GM12878 (cell line): ENCODE measurements around the gene SIKE1. TPM values are rescaled to one million over a fixed set of nuclear protein-coding genes. Genes with fewer than 3 reads are reported as not detected.

ENCODE experiments used
- ATAC-seq: fragments of 200-7000 bp; cut with Tn5 transposase; 3 replicates; pipeline ENCODE4 v1.9.1; 2020; ENCODE audit warnings: mild to moderate bottlenecking, moderate library complexity
- BruUV-seq: library from RNA; stranded (reverse); fragments of 400-500 nt; replicated peaks from 2 replicates; lab custom pipeline; 2021; lab: Mats Ljungman, UMichigan
- CTCF ChIA-PET: fragments of 300-600 bp; sonication (Branson Sonifier 250); formaldehyde crosslinking; extraction: SDS; loops from one replicate; lab custom pipeline; 2021; ENCODE audit warnings: inconsistent platforms; lab: Yijun Ruan, JAX
- POLR2A ChIA-PET: fragments of 350-600 bp; formaldehyde crosslinking; extraction: SDS; loops from one replicate; lab custom pipeline; 2021; ENCODE audit warnings: inconsistent platforms; lab: Charles Lee
- RAD21 ChIA-PET: fragments of 300-600 bp; sonication (Branson Sonifier 250); formaldehyde crosslinking; loops from one replicate; lab custom pipeline; 2023; ENCODE audit warnings: antibody characterized with exemption; ENCODE audit not compliant: unreplicated experiment; lab: Charles Lee
- SMC1A ChIA-PET: fragments of 300-600 bp; sonication (Branson Sonifier 250); formaldehyde crosslinking; loops from one replicate; lab custom pipeline; 2023; ENCODE audit not compliant: unreplicated experiment, uncharacterized antibody; lab: Charles Lee
- DNase-seq: peaks from one replicate; pipeline ENCODE4 v3.0.0-alpha.2; 2011; ENCODE audit warnings: low read depth, low spot score
- FAIRE-seq: peaks from 3 replicates; lab custom pipeline; 2011; peaks lifted over from hg19 to GRCh38; lab: Jason Lieb, UNC
- H2AFZ ChIP-seq: 2 replicates; pipeline ENCODE4 v1.6.0; 2011; ENCODE audit warnings: low read depth, low read length, control low read depth; ENCODE audit not compliant: control insufficient read depth
- H3K27ac ChIP-seq: 2 replicates; pipeline ENCODE4 v1.5.1; 2011; ENCODE audit warnings: control low read depth; ENCODE audit not compliant: control insufficient read depth, insufficient read depth
- H3K27me3 ChIP-seq, 2 experiments: replicated peaks in 1 of 2; 2 replicates each; pipeline versions ENCODE4 v1.6.0 to v1.6.1; 2011; ENCODE audit warnings: low read length in 1 of 2; ENCODE audit not compliant: control insufficient read depth in 2 of 2, insufficient read depth in 2 of 2
- H3K36me3 ChIP-seq, 2 experiments: 2 replicates each; pipeline ENCODE4 v1.5.1; 2011; ENCODE audit warnings: low read length in 1 of 2; ENCODE audit not compliant: control insufficient read depth in 2 of 2, insufficient read depth in 2 of 2
- H3K4me1 ChIP-seq: 2 replicates; pipeline ENCODE4 v1.6.1; 2011; ENCODE audit warnings: mild to moderate bottlenecking, low read length, moderate library complexity, mixed read lengths; ENCODE audit not compliant: control insufficient read depth, insufficient read depth
- H3K4me2 ChIP-seq: 2 replicates; pipeline ENCODE4 v1.6.0; 2011; ENCODE audit warnings: control low read depth; ENCODE audit not compliant: control insufficient read depth, insufficient read depth
- H3K4me3 ChIP-seq: fragments of 200-600 bp; sonication (generic); 2 replicates; pipeline ENCODE4 v1.5.1; 2016
- H3K79me2 ChIP-seq: 2 replicates; pipeline ENCODE4 v1.6.0; 2011; ENCODE audit warnings: low read length; ENCODE audit not compliant: control insufficient read depth, insufficient read depth
- H3K9ac ChIP-seq: 2 replicates; pipeline ENCODE4 v1.8.0; 2011; ENCODE audit warnings: low read length, control low read depth, mixed read lengths; ENCODE audit not compliant: control insufficient read depth, insufficient read depth
- H3K9me3 ChIP-seq: replicated peaks from 3 replicates; pipeline ENCODE4 v1.5.1; 2011; ENCODE audit warnings: mild to moderate bottlenecking, low read length; ENCODE audit not compliant: control insufficient read depth, insufficient read depth
- H4K20me1 ChIP-seq: 2 replicates; pipeline ENCODE4 v1.6.0; 2011; ENCODE audit not compliant: control insufficient read depth, insufficient read depth
- CUX1 ChIP-seq: IDR thresholded peaks from 2 replicates; pipeline ENCODE4 v1.6.1; 2012; ENCODE audit warnings: improper control_type of control experiment, low read depth, low read length; ENCODE audit not compliant: insufficient replicate concordance
- KAT2A ChIP-seq: conservative IDR thresholded peaks from 2 replicates; pipeline ENCODE4 v1.6.1; 2011; ENCODE audit warnings: low read depth, low read length; ENCODE audit not compliant: control insufficient read depth
- POU2F2 ChIP-seq: IDR thresholded peaks from 3 replicates; pipeline ENCODE4 v1.6.1; 2011; ENCODE audit warnings: low read depth, mild to moderate bottlenecking, low read length, borderline replicate concordance
- SREBF2 ChIP-seq: IDR thresholded peaks from 2 replicates; pipeline ENCODE4 v1.6.1; 2012; ENCODE audit warnings: mild to moderate bottlenecking, low read length
- WGBS: methylation state at CpG from one replicate; pipeline ENCODE4 v1.1.6; 2016; ENCODE audit warnings: low lambda C conversion rate; ENCODE audit not compliant: insufficient replicate concordance, insufficient coverage; ENCODE audit errors: missing lambda C conversion rate; 5-methylcytosine and 5-hydroxymethylcytosine counted together
- in situ Hi-C: fragments of 300-500 bp; cut with MboI; formaldehyde crosslinking; loops from 9 replicates; pipeline ENCODE4 v1.14.3; 2018; ENCODE audit warnings: mixed read lengths
- intact Hi-C: fragments of 100-400 bp; cut with micrococcal nuclease; formaldehyde crosslinking; loops from one replicate; pipeline ENCODE4 v1.14.2; 2022; ENCODE audit not compliant: unreplicated experiment
- polyA plus RNA-seq, 11 experiments: library from polyadenylated mRNA; depleted of rRNA in 4 of 11; unstranded in 6 of 11; stranded (reverse) in 5 of 11; fragments of >200 nt; fragmentation: Nextera tagmentation in 4 of 11; fragmentation: Illumina TruSeq in 1 of 11; extraction: Ambion mirVana in 4 of 11; extraction: Trizol in 1 of 11; gene quantifications; 1 replicate in 1 of 11; 2 replicates in 10 of 11; pipeline versions ENCODE4 v1.2.1 to v1.2.3, GENCODE V29; 2011 to 2016; ENCODE audit warnings: inconsistent platforms in 2 of 11, missing spikeins in 2 of 11, low read depth in 1 of 11
- total RNA-seq, 4 experiments: library from RNA; depleted of rRNA in 3 of 4; stranded (reverse); fragments of >200 nt in 3 of 4; fragmentation: Illumina TruSeq in 1 of 4; extraction: Trizol in 1 of 4; gene quantifications; 2 replicates each; pipeline versions ENCODE4 v1.2.1 to v1.2.3, GENCODE V29; 2013 to 2021

SIKE1 gene
- total and polyA plus RNA-seq, 10 of the 15 experiments (the other 5 are each of a cell fraction or from before 2014, with no cell fraction given), result 10.4 to 67.0 (median 45.5) TPM

- 95% methylated on average over 6 of the region's 6 CpGs for WGBS
- H3K27ac ChIP-seq, result no peak overlapping the region
- H3K9ac ChIP-seq, result no peak overlapping the region
- H3K79me2 ChIP-seq, result peaks cover 21% of the 10 kb centered on the region
- ChIA-PET RAD21 (no interaction called here), SMC1A (no interaction called here), CTCF (interaction anchor here (2.2 kb wide), 1 partner anchor 13 kb away, joined by 14 read pairs; no protein-coding TSS in a partner anchor), POLR2A (interaction anchor here (1.1 to 1.3 kb wide), 2 partner anchors 17 to 20 kb away, joined by 3 read pairs; partner anchors contain the start of gene CSDE1)
- no peaks in the 10 kb centered on the region for H3K9me3 ChIP-seq
- DNase-seq, result no peak
- H3K27me3 ChIP-seq, result no peaks in the 10 kb centered on the region
- H3K36me3 ChIP-seq, result peaks cover 4 to 51% of the 10 kb centered on the region in 2 experiments
- FAIRE-seq, result no peak
- TF ChIP-seq KAT2A (no peak), POU2F2 (no peak), CUX1 (no peak), SREBF2 (no peak)
- no peak overlapping the region for H3K4me3 ChIP-seq
- no peak for ATAC-seq
- intact Hi-C loops, result no loop called here
- no peak overlapping the region for H2AFZ ChIP-seq
- in situ Hi-C loops, result loop anchor here (25.0 kb wide), 1 partner anchor 1775 kb away; the partner anchor contains the start of gene SLC16A1
- H3K4me2 ChIP-seq, result no peak overlapping the region
- H3K4me1 ChIP-seq, result no peaks in the 10 kb centered on the region
- BruUV-seq, result no TSS peak
- H4K20me1 ChIP-seq, result no peaks in the 10 kb centered on the region; the same call in 1 of the 2 replicates
These were observed 43.1 kb downstream of the SIKE1 start for GRCh38 chr1:114737314-114737849.
